ENCODE measurements around the gene KCNQ5.

KCNQ5 gene

DNA sequence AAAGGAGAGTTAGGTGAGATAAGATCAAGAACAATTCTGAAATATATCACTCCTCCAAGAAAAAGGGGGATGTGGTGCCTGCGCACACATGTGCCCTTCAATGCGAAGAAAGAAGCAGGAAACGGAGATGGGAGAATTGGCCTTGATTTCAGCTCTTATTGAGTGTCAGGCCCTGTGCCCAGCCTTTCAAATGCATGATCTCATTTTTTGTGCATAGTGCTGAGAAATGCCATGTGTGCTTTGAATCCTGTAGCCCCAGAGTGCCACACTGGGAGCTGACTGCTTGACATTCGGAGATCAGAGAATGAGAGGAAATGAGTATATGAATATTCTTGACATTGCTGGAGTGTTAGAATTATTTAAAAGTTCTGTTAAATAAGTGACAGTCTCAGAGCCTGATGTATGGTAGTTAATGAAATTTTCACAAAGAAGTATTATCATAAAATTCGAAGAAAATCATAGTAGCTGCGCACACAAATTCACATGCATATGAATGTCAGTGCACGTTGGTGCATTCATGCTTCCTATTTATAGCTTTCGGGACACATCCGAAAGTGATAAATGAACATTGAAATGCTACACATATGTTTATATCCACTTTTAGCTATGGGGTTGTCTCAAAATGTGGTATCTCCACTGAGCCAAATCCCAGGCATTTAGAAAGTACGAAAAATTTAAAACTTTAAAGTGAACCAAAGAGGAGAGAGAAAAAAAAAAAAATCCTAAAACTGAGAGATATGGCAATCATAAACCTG is 172.0 kb downstream of the KCNQ5 start:
- Histone ChIP-seq H3K4me2 (ENCODE audit: low read length) (no peak overlapping the region), H3K9ac (no peak overlapping the region), H2AFZ (no peak overlapping the region), H3K36me3 (ENCODE audit: control insufficient read depth, insufficient read depth, low read length) (no peaks in the 10 kb centered on the region), H3K4me1 (no peaks in the 10 kb centered on the region), H3K4me3 (ENCODE audit: low read depth, low read length) (no peak overlapping the region), H3K79me2 (no peaks in the 10 kb centered on the region), H3K27ac (no peak overlapping the region), H3K9me3 (ENCODE audit: control insufficient read depth, low read length) (no peaks in the 10 kb centered on the region), H3K27me3 (ENCODE audit: control insufficient read depth, insufficient read depth, low read length) (no peaks in the 10 kb centered on the region)
- TF ChIP-seq, protein P1, sequence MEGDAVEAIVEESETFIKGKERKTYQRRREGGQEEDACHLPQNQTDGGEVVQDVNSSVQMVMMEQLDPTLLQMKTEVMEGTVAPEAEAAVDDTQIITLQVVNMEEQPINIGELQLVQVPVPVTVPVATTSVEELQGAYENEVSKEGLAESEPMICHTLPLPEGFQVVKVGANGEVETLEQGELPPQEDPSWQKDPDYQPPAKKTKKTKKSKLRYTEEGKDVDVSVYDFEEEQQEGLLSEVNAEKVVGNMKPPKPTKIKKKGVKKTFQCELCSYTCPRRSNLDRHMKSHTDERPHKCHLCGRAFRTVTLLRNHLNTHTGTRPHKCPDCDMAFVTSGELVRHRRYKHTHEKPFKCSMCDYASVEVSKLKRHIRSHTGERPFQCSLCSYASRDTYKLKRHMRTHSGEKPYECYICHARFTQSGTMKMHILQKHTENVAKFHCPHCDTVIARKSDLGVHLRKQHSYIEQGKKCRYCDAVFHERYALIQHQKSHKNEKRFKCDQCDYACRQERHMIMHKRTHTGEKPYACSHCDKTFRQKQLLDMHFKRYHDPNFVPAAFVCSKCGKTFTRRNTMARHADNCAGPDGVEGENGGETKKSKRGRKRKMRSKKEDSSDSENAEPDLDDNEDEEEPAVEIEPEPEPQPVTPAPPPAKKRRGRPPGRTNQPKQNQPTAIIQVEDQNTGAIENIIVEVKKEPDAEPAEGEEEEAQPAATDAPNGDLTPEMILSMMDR (IDR thresholded peaks at IDR 0.05): no peak

DNA sequence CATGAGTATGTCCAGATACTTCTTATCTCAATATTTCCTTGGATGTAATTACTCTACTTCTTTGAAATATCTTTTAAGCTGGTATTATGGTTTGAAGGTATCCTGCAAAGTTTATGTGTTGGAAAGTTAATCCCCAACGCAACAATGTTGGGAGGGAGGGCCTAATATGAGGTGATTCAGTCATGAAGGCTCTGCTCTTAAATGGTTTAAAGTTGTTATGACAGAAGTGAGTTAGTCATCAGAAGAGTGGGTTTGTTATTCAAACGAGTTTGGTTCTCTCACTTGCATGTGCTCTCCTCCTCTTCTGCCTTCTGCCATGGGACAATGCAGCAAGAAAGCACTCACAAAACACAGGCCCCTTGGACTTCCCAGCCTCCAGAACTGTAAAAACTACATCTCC is 176.3 kb downstream of the KCNQ5 start:
- TF ChIP-seq, protein P1 (IDR thresholded peaks at IDR 0.05): no peak
- no peak overlapping the region for H3K9ac ChIP-seq
- no peak overlapping the region for H3K4me3 ChIP-seq (ENCODE audit: low read depth, low read length)

DNA sequence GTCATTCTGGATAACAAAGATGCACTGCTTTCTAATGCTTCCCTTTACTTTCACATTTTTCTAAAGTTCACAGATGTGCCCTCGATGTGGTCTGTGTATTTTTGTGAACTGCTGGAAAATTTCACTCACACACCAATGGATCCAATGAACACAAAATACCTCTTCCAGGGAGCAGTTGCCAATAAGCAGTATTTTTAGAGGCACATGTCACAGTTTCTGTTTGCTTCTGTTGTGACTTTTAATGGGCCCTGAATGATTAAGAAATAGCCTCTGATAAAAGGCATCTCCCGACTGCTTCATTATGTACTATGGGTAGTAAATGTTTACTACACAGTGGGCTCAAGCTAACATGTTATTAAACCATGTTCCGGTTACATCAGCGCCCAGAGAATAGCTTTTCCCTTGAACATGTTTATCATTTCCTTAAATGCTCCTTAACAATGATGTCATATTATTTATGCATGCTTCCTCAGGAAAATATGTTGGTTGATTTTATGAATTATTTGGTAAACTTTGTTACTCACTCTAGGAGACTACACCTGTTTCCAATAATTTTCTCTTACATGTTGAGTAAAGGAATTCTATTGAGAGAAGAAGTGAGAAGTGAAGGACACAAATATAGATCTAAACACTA is 188.0 kb downstream of the KCNQ5 start:
- no peaks in the 10 kb centered on the region for H3K27me3 ChIP-seq (ENCODE audit: control insufficient read depth, insufficient read depth, low read length)
- no peaks in the 10 kb centered on the region for H3K79me2 ChIP-seq
- H3K9ac ChIP-seq: no peak overlapping the region
- H3K9me3 ChIP-seq (ENCODE audit: control insufficient read depth, low read length): peaks cover 4% of the 10 kb centered on the region
- no peak overlapping the region for H3K4me3 ChIP-seq (ENCODE audit: low read depth, low read length)
- no peak overlapping the region for H3K27ac ChIP-seq
- H3K36me3 ChIP-seq (ENCODE audit: control insufficient read depth, insufficient read depth, low read length): no peaks in the 10 kb centered on the region
- no peak overlapping the region for H2AFZ ChIP-seq
- TF ChIP-seq, protein P1 (IDR thresholded peaks at IDR 0.05): no peak
- no peak overlapping the region for H3K4me2 ChIP-seq (ENCODE audit: low read length)
- no peaks in the 10 kb centered on the region for H3K4me1 ChIP-seq

More for the DNA sequence above, 176.3 kb downstream of the KCNQ5 start:
- Histone ChIP-seq H3K9me3 (ENCODE audit: control insufficient read depth, low read length) (no peaks in the 10 kb centered on the region), H2AFZ (no peak overlapping the region), H3K27ac (no peak overlapping the region), H3K79me2 (no peaks in the 10 kb centered on the region), H3K36me3 (ENCODE audit: control insufficient read depth, insufficient read depth, low read length) (no peaks in the 10 kb centered on the region), H3K4me2 (ENCODE audit: low read length) (no peak overlapping the region), H3K4me1 (no peaks in the 10 kb centered on the region), H3K27me3 (ENCODE audit: control insufficient read depth, insufficient read depth, low read length) (no peaks in the 10 kb centered on the region)

DNA sequence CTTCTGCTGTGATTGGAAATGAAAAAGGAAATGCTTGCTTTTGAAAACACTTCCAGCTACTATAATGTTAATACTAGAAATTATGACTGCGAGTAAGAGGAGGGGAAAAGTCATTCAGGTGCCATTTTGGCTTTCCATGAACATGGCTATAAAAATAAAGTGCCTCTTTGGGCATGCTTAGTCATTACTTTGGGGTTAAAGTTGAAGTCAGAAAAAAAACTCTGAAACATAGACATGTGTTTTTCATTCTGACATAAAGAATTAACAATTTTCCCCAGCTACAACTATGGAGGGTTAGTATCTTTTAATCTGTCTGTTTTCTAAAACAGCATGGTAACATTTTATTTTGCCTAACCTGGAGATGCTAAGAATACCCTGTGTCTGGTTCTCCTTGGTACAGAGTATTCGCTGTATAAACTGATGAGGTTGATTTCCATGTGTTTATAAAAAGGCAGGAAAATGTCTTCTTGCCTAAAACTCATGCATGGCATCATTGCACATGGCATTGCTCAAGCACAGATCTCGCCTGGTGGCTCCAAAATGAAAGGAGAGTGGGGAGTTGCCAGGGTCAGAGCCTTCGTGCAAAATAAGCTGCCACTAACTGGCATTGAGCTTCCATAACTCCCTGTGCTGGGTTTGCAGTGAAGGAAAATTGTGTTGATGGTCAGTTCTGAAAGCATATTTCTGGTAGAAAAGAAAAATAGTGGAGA is 188.9 kb downstream of the KCNQ5 start:
- Histone ChIP-seq H3K9me3 (ENCODE audit: control insufficient read depth, low read length) (peaks cover 4% of the 10 kb centered on the region), H3K4me1 (no peaks in the 10 kb centered on the region), H3K36me3 (ENCODE audit: control insufficient read depth, insufficient read depth, low read length) (no peaks in the 10 kb centered on the region), H2AFZ (no peak overlapping the region), H3K4me3 (ENCODE audit: low read depth, low read length) (no peak overlapping the region), H3K9ac (no peak overlapping the region), H3K79me2 (no peaks in the 10 kb centered on the region), H3K27ac (no peak overlapping the region), H3K27me3 (ENCODE audit: control insufficient read depth, insufficient read depth, low read length) (no peaks in the 10 kb centered on the region), H3K4me2 (ENCODE audit: low read length) (no peak overlapping the region)
- TF ChIP-seq, protein P1 (IDR thresholded peaks at IDR 0.05): no peak

Data from parathyroid adenoma (tissue), 2 donors.